ENCODE measurements around the gene GCLC. TPM values are rescaled to one million over a fixed set of nuclear protein-coding genes. Genes with fewer than 3 reads are reported as not detected.
A peak's percentile ranks its signal among the peaks of the same experiment; 100 is the strongest.

Gene GCLC
- 25.8 and 36.3 TPM in 2 replicates for total RNA-seq

DNA sequence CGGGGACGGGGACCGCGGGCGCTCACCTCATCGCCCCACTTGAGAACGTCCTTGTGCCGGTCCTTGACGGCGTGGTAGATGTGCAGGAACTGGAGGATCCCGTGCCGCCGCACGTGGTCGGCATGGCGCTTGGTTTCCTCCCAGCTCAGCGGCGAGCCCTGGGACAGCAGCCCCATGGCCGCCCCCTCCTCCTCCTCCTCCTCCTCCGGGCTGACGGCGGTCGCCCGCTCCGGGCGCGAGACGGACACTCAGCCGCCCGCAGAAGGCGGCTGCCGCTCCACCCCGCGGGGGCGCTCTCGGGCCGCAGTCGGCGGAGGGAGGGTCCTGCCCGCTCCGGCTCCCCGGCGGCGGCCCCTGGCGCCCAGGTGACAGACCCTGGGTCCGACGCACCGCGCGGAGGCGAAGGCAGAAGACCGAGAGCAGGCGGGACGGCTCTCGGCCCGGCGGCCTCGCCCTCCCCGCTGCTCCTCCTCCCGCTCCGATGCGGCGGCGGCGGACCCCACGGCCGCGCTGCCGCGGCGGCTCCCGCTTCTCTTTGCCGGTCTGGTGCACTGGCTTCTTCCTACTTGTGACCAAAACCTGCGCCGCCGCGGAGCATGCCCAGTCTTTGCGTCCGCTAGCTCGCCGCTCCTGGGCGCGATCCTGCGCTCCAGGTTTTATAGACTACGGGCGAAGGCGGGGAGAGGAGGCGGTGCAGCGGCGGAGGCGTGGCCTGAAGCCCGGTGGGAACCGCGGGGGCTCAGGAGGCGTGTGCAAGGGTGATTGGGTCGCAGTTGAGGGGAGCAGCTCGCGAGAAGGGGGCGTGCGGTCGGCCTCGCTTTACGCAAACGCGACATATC is at the start of gene GCLC:
GCLC (minus strand) TSS at position 632 of the 839 bp plus-strand sequence; CDS start at position 176, 456 bp downstream.
- peak; percentile 38 for TF ChIP-seq CTCF (IDR thresholded peaks at IDR 0.05; ENCODE audit: insufficient read depth, low read depth, low read length)
- peak within 1 kb of the TSS; percentile 92 for H3K4me3 ChIP-seq (ENCODE audit: low read depth, low read length)
- DNase-seq (ENCODE audit: low read depth) = peak; percentile 95

DNA sequence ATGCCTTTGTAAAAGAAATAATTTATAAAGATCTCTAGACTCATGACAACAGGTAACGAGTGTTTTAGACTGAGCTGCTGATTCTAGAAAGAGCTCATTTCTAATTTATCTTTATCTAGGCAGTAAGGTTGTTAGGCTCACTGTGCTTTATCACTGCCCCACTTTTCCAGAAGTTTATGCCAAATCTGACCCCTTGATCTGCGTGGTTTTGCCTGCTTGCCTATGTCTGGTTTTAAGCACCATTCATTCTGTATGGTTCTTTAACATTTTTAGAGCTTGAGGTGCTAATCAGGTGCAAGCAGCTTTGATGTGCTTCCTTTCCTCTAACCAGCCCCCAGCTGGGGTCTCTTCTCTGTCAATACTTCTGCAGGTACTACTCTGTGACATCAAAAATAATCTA is 49.7 kb upstream of the GCLC start:
- DNase-seq (ENCODE audit: low read depth) = no peak
- no peak for TF ChIP-seq CTCF (IDR thresholded peaks at IDR 0.05; ENCODE audit: insufficient read depth, low read depth, low read length)
- no peak overlapping the region for H3K4me3 ChIP-seq (ENCODE audit: low read depth, low read length)

DNA sequence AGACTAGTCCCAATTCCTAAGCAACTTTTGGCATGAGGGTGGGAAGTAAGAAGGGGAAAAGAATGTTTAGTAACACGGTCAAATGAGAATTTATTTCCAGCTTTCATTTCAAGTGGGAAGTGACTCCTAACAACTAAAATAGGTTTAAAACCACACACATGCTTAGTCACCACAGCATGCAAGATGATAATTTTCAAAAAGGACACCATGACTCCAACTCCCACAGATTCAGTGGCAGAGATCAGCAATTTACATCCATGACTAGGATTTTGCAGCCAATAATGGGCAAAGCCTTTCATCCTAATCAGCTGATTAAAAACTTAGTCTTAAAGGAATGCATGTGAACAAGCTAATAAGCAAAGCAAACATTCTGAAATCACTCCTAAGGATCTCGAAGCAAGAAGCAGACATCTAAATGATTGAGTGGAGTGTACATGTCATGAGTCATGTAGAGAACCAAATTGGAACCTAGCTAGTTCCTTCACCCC is 48.1 kb upstream of the GCLC start:
- TF ChIP-seq CTCF (IDR thresholded peaks at IDR 0.05; ENCODE audit: insufficient read depth, low read depth, low read length) = no peak
- DNase-seq (ENCODE audit: low read depth) = peak; percentile 60
- no peak overlapping the region for H3K4me3 ChIP-seq (ENCODE audit: low read depth, low read length)

DNA sequence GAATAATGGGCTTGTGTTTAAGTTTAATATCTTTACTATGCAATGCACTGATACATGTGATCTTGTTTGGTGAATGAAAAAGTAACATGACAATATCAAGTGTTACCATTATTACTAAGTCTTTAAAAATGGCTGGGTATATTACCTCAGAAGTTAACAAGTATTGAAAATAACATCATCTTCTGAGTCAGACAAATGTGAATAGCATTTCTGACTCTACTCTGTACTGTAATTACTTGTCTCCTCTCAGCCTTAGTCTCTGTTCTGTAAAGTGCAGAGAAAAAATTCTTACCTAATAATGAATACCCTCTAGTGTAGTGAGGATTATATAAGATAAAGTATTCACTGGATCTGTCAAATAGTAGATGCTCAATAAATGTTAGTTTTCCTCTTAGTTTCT is 47.0 kb upstream of the GCLC start:
- no peak overlapping the region for H3K4me3 ChIP-seq (ENCODE audit: low read depth, low read length)
- no peak for TF ChIP-seq CTCF (IDR thresholded peaks at IDR 0.05; ENCODE audit: insufficient read depth, low read depth, low read length)
- DNase-seq (ENCODE audit: low read depth) = no peak

- DNase-seq (ENCODE audit: low read depth) = no peak
- no peak for TF ChIP-seq CTCF (IDR thresholded peaks at IDR 0.05; ENCODE audit: insufficient read depth, low read depth, low read length)
- no peak overlapping the region for H3K4me3 ChIP-seq (ENCODE audit: low read depth, low read length)
Measured at GRCh38 chr6:53588816-53589509, 44.1 kb upstream of the GCLC start.

- DNase-seq (ENCODE audit: low read depth) = no peak
- no peak for TF ChIP-seq CTCF (IDR thresholded peaks at IDR 0.05; ENCODE audit: insufficient read depth, low read depth, low read length)
Measured at GRCh38 chr6:53587291-53587690, 42.4 kb upstream of the GCLC start.

More at GRCh38 chr6:53587291-53587690, 42.4 kb upstream of the GCLC start:
- no peak overlapping the region for H3K4me3 ChIP-seq (ENCODE audit: low read depth, low read length)

Measured in fibroblast of villous mesenchyme (primary cell).